Activated naive CD4-positive, alpha-beta T cell treated with anti-CD3 and anti-CD28 coated beads, Interleukin-2, amount 10 ng/mL, durations not matched to agents 7 days and 5 days (primary cell): Measurements from ENCODE around the gene LOXHD1.

Experiments
- CTCF ChIA-PET: fragments of 350-600 bp; sonication (Branson Sonifier 250); formaldehyde crosslinking; loops from one replicate; lab custom pipeline; 2021; ENCODE audit warnings: antibody characterized with exemption; lab: Charles Lee
- DNase-seq: peaks from one replicate; pipeline ENCODE4 v3.0.0-alpha.2; 2020
- H3K27ac Mint-ChIP-seq: one replicate; pipeline ENCODE4 v1.8.0; 2021; ENCODE audit warnings: mild to moderate bottlenecking, moderate library complexity, mixed read lengths
- H3K27me3 Mint-ChIP-seq: one replicate; pipeline ENCODE4 v1.8.0; 2021; ENCODE audit warnings: mild to moderate bottlenecking, mixed read lengths
- H3K36me3 Mint-ChIP-seq: one replicate; pipeline ENCODE4 v1.8.0; 2021; ENCODE audit warnings: mixed read lengths
- H3K4me1 Mint-ChIP-seq: one replicate; pipeline ENCODE4 v1.8.0; 2021; ENCODE audit warnings: mixed read lengths
- H3K4me3 Mint-ChIP-seq: one replicate; pipeline ENCODE4 v1.8.0; 2021; ENCODE audit warnings: mild to moderate bottlenecking, moderate library complexity, mixed read lengths
- H3K9me3 Mint-ChIP-seq: one replicate; pipeline ENCODE4 v1.8.0; 2021; ENCODE audit warnings: mixed read lengths

LOXHD1 gene

GRCh38 chr18:46657115-46657955, at the start of gene LOXHD1:
Gene LOXHD1, minus strand, starts transcription at chr18:46657220. Its CDS starts 187 bp downstream, at chr18:46657033.
- Mint-ChIP-seq H3K4me3 (no peak within 1 kb of the TSS), H3K27ac (no peak within 1 kb of the TSS), H3K9me3 (no peaks in the 10 kb centered on the region), H3K4me1 (no peaks in the 10 kb centered on the region), H3K27me3 (peaks cover 3% of the 10 kb centered on the region), H3K36me3 (no peaks in the 10 kb centered on the region)
- CTCF ChIA-PET, result interaction anchor here (0.6 to 6.7 kb wide), 49 partner anchors 8 to 993 kb away, joined by 3 to 119 read pairs (median 4); a partner anchor contains a TSS
- no peak for DNase-seq

- H3K27ac Mint-ChIP-seq, result no peak overlapping the region
- H3K9me3 Mint-ChIP-seq, result no peaks in the 10 kb centered on the region
- H3K4me1 Mint-ChIP-seq, result no peaks in the 10 kb centered on the region
- CTCF ChIA-PET, result no interaction called here
- no peaks in the 10 kb centered on the region for H3K36me3 Mint-ChIP-seq
- no peak overlapping the region for H3K4me3 Mint-ChIP-seq
- H3K27me3 Mint-ChIP-seq, result peaks cover 4% of the 10 kb centered on the region
- no peak for DNase-seq
Measured at GRCh38 chr18:46705521-46705920, 48.5 kb upstream of the LOXHD1 start.

GRCh38 chr18:46704816-46705215, 47.8 kb upstream of the LOXHD1 start:
- Mint-ChIP-seq H3K4me3 (no peak overlapping the region), H3K36me3 (no peaks in the 10 kb centered on the region), H3K4me1 (no peaks in the 10 kb centered on the region), H3K9me3 (no peaks in the 10 kb centered on the region), H3K27ac (no peak overlapping the region), H3K27me3 (peaks cover 4% of the 10 kb centered on the region)
- no peak for DNase-seq
- CTCF ChIA-PET, result no interaction called here

- no peak overlapping the region for H3K27ac Mint-ChIP-seq
- no peak overlapping the region for H3K4me3 Mint-ChIP-seq
- no peaks in the 10 kb centered on the region for H3K9me3 Mint-ChIP-seq
- CTCF ChIA-PET, result no interaction called here
- H3K4me1 Mint-ChIP-seq, result no peaks in the 10 kb centered on the region
- H3K36me3 Mint-ChIP-seq, result no peaks in the 10 kb centered on the region
- peaks cover 4% of the 10 kb centered on the region for H3K27me3 Mint-ChIP-seq
- DNase-seq, result no peak
Measured at GRCh38 chr18:46704189-46704588, 47.2 kb upstream of the LOXHD1 start.

- DNase-seq, result no peak
- no peak overlapping the region for H3K27ac Mint-ChIP-seq
- no peaks in the 10 kb centered on the region for H3K4me1 Mint-ChIP-seq
- H3K27me3 Mint-ChIP-seq, result peaks cover 11% of the 10 kb centered on the region
- CTCF ChIA-PET, result no interaction called here
- H3K9me3 Mint-ChIP-seq, result peaks cover 6% of the 10 kb centered on the region
- H3K36me3 Mint-ChIP-seq, result no peaks in the 10 kb centered on the region
- no peak overlapping the region for H3K4me3 Mint-ChIP-seq
Measured at GRCh38 chr18:46702471-46702870, 45.5 kb upstream of the LOXHD1 start.

GRCh38 chr18:46700066-46700824, 43.2 kb upstream of the LOXHD1 start:
- H3K9me3 Mint-ChIP-seq, result peaks cover 6% of the 10 kb centered on the region
- peaks cover 12% of the 10 kb centered on the region for H3K27me3 Mint-ChIP-seq
- no peak overlapping the region for H3K27ac Mint-ChIP-seq
- H3K36me3 Mint-ChIP-seq, result no peaks in the 10 kb centered on the region
- DNase-seq, result no peak
- H3K4me3 Mint-ChIP-seq, result no peak overlapping the region
- no peaks in the 10 kb centered on the region for H3K4me1 Mint-ChIP-seq
- CTCF ChIA-PET, result no interaction called here

GRCh38 chr18:46696702-46697101, 39.7 kb upstream of the LOXHD1 start:
- no peak for DNase-seq
- Mint-ChIP-seq H3K9me3 (peaks cover 6% of the 10 kb centered on the region), H3K4me1 (no peaks in the 10 kb centered on the region), H3K4me3 (no peak overlapping the region), H3K27me3 (peaks cover 16% of the 10 kb centered on the region), H3K27ac (no peak overlapping the region), H3K36me3 (no peaks in the 10 kb centered on the region)
- CTCF ChIA-PET, result no interaction called here

- DNase-seq, result no peak
- Mint-ChIP-seq H3K27ac (no peak overlapping the region), H3K4me3 (no peak overlapping the region), H3K4me1 (no peaks in the 10 kb centered on the region), H3K9me3 (peaks cover 6% of the 10 kb centered on the region), H3K27me3 (peaks cover 16% of the 10 kb centered on the region), H3K36me3 (no peaks in the 10 kb centered on the region)
- CTCF ChIA-PET, result no interaction called here
Measured at GRCh38 chr18:46696268-46696667, 39.2 kb upstream of the LOXHD1 start.

GRCh38 chr18:46693996-46694395, 37.0 kb upstream of the LOXHD1 start:
- H3K4me3 Mint-ChIP-seq, result no peak overlapping the region
- H3K9me3 Mint-ChIP-seq, result peaks cover 6% of the 10 kb centered on the region
- peaks cover 16% of the 10 kb centered on the region for H3K27me3 Mint-ChIP-seq
- CTCF ChIA-PET, result interaction anchor here (1.0 kb wide), 1 partner anchor 36 kb away, joined by 3 read pairs; no protein-coding TSS in a partner anchor
- no peaks in the 10 kb centered on the region for H3K36me3 Mint-ChIP-seq
- no peaks in the 10 kb centered on the region for H3K4me1 Mint-ChIP-seq
- DNase-seq, result no peak
- no peak overlapping the region for H3K27ac Mint-ChIP-seq

- H3K9me3 Mint-ChIP-seq, result no peaks in the 10 kb centered on the region
- DNase-seq, result no peak
- no peaks in the 10 kb centered on the region for H3K4me1 Mint-ChIP-seq
- peaks cover 4% of the 10 kb centered on the region for H3K27me3 Mint-ChIP-seq
- H3K36me3 Mint-ChIP-seq, result no peaks in the 10 kb centered on the region
- H3K27ac Mint-ChIP-seq, result no peak overlapping the region
- H3K4me3 Mint-ChIP-seq, result no peak overlapping the region
- CTCF ChIA-PET, result interaction anchor here (0.8 kb wide), 1 partner anchor 1196 kb away, joined by 5 read pairs; no protein-coding TSS in a partner anchor
Measured at GRCh38 chr18:46688853-46689525, 32.0 kb upstream of the LOXHD1 start.

GRCh38 chr18:46686186-46686585, 29.2 kb upstream of the LOXHD1 start:
- Mint-ChIP-seq H3K9me3 (no peaks in the 10 kb centered on the region), H3K27ac (no peak overlapping the region), H3K4me1 (no peaks in the 10 kb centered on the region), H3K27me3 (no peaks in the 10 kb centered on the region), H3K4me3 (no peak overlapping the region), H3K36me3 (no peaks in the 10 kb centered on the region)
- DNase-seq, result no peak
- CTCF ChIA-PET, result no interaction called here

- Mint-ChIP-seq H3K27me3 (no peaks in the 10 kb centered on the region), H3K9me3 (no peaks in the 10 kb centered on the region), H3K27ac (no peak overlapping the region), H3K36me3 (no peaks in the 10 kb centered on the region), H3K4me1 (no peaks in the 10 kb centered on the region), H3K4me3 (no peak overlapping the region)
- no peak for DNase-seq
- CTCF ChIA-PET, result no interaction called here
Measured at GRCh38 chr18:46683252-46683651, 26.2 kb upstream of the LOXHD1 start.

GRCh38 chr18:46680784-46681695, 24.0 kb upstream of the LOXHD1 start:
- no peaks in the 10 kb centered on the region for H3K4me1 Mint-ChIP-seq
- no peak overlapping the region for H3K4me3 Mint-ChIP-seq
- no peak overlapping the region for H3K27ac Mint-ChIP-seq
- DNase-seq, result no peak
- CTCF ChIA-PET, result interaction anchor here (0.5 kb wide), 1 partner anchor 678 kb away, joined by 3 read pairs; no protein-coding TSS in a partner anchor
- H3K9me3 Mint-ChIP-seq, result no peaks in the 10 kb centered on the region
- H3K27me3 Mint-ChIP-seq, result no peaks in the 10 kb centered on the region
- no peaks in the 10 kb centered on the region for H3K36me3 Mint-ChIP-seq
